LoVo (cell line): Measurements from ENCODE around the gene CDK10.
A peak's percentile ranks its signal among the peaks of the same experiment; 100 is the strongest.
"Not testable (repeated sequence)": the region's sequence is repeated elsewhere in the genome, so short reads cannot be mapped to it uniquely, and the experiment has no call there.

Source experiments
- DNase-seq: peaks from one replicate; pipeline ENCODE4 v3.0.0-alpha.2; 2016; ENCODE audit warnings: low spot score

CDK10 gene, protein sequence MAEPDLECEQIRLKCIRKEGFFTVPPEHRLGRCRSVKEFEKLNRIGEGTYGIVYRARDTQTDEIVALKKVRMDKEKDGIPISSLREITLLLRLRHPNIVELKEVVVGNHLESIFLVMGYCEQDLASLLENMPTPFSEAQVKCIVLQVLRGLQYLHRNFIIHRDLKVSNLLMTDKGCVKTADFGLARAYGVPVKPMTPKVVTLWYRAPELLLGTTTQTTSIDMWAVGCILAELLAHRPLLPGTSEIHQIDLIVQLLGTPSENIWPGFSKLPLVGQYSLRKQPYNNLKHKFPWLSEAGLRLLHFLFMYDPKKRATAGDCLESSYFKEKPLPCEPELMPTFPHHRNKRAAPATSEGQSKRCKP

DNA sequence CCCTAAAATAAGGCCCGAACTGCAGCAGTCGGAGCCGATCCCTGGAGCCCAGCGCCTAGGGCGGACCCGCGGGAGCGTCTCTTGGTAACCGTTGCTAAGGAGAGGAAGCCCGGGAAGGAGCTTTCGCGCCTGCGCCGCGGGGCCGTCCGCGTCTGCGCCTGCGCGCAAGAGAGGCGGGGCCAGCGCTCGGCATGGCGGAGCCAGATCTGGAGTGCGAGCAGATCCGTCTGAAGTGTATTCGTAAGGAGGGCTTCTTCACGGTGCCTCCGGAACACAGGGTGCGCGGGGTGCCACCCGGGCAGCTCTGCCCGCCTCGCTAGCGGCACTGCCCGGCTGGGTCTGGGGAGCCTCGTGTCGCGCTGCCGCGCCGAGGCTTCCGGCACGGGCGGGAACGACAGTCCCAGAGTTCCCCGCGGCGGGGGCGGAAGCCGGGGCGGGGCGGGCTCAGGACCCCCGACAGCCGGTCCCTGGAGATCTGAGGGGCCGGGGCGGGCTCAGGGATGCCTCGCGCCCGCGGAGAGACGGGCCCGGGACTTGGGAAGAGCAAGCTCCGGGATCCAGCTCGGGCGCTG, at the start of gene CDK10:
Gene CDK10 (plus strand): TSS at position 170 of the 572 bp plus-strand sequence. CDS start 22 bp downstream, at position 192.
- peak; percentile 93 for DNase-seq

DNA sequence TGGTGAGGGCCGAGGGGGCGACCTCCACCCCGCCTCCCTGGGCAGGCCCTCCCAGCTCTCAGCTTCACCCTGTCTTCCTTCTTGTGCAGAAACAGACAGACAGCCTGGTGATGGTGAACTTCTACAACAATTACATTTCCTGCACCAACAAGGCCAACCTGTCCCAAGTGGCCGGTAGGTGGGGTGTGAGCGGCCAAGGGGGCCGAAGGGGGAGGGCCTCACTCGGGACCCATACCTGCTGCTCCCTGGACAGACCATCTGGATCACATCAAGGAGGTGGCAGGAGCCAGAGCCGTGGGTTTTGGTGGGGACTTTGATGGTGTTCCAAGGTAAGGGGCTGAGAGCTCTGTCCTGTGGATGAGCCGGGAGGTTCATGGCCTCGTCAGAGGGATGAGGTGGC, 49.1 kb upstream of the CDK10 start:
- DNase-seq: no peak

DNA sequence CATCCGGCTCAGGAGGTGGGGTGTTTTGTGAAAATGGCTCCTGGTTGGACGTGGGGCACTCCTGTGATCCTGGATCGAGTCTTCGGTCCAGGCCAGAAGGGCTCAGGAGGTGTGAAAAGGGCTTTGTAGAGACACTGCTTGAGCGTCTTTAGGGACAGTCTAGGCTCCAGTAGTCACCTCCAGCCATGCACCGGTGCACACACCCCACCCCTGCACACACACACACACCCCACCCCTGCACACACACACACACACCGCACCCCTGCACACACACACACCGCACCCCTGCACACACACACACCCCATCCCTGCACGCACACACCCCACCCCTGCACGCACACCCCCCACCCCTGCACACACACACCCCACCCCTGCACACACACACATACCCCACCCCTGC, 48.0 kb upstream of the CDK10 start:
- no peak for DNase-seq

DNA sequence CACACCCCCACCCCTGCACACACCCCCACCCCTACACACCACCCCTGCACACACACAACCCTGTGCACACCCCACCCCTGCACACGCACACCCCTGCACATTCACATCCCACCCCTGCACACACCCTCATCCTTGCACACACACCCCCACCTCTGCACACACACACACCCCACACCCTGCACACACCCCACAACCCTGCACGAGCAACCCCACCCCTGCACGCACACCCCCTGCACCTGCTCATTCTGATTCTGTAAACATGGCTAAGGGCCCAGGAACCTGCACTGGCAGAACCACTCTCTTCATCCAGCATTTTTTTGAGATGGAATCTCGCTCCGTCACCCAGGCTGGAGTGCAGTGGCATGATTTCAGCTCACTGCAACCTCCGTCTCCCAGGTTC, 47.1 kb upstream of the CDK10 start:
- no peak for DNase-seq

DNA sequence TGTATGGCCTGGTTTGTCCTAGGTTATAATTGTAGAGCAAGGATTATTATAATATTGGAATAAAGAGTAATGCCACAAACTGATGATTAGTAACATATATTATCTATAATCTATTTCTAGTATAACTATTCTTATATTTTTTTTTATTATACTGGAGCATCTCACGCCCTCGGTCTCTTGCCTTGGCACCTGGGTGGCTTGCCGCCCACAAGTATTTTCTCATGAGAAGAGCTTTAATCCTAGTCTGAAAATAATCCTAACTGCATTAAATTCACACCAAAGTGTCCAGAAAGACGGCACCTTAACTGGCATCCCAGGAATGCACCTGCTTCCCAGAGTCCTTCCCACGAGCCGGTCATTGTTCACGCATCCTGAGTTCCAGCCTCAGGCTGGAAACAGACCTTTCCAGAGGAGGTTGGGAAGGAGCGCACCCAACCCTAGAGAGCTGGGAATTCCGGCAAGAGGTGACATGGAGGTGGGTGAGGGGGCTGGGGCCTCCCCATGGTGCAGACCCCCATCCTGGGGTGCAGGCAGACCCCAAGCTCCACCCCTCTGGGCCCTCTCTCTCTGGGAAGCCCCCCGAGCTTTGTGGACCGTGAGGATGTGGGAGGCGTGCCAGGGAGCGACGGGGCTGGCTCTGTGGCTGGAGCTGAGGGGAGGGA, 44.9 kb upstream of the CDK10 start:
- DNase-seq: no peak

DNA sequence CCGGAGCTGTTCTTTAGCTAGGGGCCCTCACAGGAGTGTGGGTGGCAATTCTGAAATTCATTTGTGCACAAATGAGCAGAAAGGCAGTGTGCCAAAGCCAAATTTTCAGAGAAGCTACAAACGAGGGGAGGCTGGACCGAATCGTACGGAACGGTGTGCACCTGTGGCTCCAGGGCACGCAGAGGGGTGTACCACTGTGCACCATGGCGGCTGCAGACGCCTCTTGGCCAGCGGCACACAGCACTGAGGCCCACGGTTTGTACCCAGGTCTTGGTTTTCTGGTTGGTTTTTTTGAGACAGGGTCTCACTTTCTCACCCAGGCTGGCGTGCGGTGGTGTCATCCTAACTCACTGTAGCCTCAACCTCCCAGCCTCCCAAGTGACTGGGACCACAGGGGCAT, 43.9 kb upstream of the CDK10 start:
- DNase-seq: no peak

DNA sequence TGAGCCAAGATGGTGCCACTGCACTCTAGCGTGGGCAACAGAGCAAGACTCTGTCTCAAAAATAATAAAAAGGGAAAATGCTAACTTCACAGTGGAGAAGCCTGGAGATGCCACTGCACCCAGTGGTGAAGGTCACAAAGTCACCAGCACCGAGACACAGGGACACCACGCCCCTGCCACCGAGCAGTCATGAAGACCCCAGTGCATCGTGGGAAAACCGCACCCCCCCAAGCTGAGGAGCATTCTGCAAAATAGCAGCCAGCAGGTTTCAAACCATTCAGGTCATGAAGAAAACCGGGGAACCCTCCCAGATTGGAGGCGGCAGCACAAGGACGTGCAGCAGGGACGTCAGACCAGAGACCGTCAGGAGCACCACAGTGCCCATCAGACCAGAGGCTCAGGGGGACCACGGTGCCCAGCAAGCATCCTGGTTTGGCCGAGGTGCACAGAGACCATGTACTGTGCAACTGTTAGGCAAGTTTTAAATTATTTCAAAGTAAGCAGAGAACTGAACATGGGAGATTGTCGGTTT, 42.7 kb upstream of the CDK10 start:
- DNase-seq: no peak

DNA sequence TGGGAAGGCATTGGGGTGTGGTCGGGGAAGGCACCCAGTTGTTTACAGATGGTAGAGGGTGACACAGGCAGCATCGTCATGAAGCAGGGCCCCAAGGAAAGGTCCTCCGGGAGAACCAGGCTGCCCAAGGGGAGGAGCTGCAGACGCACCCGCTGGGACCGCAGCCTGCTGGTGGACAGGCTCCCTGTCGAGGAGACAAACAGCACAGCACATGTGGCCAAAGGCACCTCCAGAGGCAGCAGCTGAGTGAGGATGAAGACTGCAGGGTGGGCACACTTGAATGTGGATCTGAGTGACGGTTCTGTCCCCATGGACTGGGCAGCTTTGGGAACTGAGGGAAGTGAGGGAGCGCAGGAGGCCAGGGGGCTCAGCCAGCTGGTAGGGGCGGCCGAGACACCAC, 41.4 kb upstream of the CDK10 start:
- DNase-seq: no peak

DNA sequence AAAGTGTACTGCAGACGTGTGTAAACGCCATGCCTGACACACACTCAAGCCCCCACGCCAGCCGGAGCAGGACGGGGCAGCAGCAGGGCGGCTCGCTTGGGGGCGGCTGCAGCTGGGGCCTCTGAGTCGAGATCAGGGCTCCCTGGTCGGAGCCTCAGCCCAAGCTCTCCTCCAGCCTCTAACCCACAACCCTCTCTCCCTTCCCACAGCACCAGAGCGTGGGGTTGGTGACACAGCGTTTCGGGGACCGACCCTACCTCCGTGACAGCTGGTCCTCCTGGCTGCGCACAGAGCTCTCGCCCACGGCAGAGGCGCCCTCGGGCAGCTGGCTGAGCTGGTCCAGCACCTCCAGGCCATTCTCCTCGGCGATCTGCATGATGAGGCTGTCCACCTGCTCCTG, 40.2 kb upstream of the CDK10 start:
- no peak for DNase-seq

DNA sequence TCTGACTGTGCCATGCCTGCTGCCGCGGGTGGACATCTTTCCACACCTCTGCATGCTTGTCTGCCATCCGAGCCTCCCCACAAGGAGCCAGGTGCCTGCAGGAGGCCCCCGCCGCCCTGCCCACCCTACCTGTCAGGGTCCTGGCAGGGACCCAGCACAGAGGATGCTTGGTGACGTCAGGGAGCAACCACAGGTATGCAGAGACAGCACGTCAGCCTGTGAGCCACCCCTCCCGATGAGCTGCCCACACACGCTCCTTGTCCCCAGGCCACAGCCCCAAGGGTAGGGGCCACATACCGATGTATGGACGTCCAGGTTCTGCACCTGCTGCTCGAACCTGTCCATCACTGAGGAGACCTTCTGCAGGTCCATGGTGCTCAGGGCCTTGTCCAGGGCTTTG, 39.6 kb upstream of the CDK10 start:
- DNase-seq: no peak

DNA sequence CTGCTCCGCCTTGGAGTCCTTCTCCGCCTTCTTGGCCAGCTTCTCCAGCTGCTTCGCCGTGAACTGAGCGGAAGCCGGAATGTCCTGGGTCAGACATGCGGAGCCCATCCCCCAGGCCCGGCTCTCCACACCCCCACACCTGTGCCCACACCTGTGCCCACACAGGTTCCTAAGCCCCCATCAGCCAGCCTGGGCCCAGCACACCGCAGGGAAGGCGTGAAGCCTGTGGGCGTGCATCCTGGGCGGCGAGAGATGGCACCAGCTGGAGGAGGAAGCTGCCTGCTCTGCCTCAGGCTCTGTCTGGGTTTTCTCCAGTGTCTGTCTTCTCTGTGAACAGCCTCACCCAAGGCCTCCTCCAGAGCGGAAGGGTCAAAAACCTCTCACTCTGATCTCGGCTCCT, 34.9 kb upstream of the CDK10 start:
- DNase-seq: no peak

DNA sequence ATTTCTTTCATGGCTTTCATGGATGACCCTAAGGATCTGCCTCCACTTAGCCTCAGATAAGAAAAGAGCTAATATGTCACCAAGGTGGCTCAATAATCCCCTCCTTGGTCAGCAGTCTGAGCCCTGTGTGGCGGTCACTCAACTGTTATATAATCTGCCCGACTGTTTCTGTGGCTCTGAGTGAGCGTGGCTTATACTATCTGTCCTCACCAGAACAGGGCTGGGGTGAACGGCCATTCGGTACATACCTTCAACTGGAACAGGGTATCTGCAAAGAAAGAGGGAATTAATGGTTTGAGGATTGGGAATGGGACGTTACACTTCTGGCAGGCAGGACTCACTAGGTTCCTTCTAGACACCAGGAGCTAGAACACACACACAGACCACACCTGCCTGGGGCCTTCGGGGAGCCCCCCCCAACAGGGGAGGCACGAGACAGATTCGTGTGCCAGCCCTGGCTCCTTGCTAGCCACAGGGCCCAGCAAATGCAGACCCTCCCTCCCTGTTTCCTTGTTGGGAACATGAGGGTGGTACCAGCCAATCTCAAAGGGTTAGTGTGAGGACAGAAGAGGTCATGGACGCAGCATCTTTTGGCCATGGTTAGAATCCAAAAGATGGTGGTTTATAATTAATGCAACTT, 32.7 kb upstream of the CDK10 start:
- DNase-seq: no peak

DNA sequence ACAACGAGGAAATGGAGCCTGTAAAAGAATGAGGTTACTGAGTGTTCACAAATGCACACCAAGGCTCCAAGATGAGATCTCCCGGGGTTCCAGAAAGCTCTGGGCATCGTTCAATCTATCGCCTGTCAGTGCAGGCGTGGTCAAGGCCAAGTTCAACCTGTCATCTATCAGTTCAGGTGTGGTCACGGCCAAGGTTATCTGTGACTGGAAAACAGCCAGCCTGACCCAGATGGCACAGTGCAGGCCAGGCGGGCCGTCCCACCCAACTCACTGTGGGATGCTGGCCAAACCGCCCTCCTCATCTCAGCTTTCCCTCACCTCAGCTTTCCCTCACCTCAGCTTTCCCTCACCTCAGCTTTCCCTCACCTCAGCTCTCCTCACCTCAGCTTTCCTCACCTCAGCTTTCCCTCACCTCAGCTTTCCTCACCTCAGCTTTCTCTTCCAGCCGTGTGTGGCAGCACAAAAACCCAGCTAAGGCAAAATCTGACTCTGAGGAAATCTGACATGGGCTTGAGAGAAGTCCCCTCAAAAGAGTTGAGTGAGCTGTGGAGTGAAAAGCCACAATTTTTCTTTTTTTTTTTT, 31.3 kb upstream of the CDK10 start:
- DNase-seq: no peak

DNA sequence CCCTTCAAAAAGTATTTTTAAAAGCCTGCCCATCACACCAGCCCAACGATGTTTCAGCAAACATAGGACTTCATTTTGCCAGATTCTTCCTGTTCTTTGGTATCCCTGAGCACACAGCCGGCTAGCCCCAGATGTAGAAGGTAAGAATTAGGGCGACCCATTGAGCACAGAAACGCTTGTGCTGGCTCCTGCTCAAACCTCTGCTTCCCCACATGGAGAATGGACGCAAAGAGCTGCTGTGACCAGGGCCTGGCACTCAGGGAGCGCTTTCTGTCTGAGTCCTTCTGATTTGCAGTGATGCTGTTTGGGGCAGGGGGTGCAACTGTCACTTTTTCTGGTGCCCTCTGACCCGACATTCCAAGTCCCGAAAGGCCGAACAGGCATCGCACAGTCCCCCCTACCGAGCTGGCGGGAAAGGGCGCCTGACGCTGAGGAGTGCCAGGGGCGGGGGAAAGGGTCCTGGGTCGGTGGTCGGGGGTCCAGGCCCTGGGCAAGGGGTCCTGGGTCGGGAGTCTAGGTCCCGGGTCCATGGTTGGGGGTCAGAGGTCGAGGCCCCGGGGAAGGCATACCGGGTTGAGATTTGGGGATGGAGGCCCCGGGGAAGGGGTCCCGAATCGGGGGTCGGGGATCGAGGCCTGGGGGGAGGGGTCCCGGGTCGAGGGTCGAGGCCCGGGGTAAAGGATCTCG, 29.9 kb upstream of the CDK10 start:
- no peak for DNase-seq

DNA sequence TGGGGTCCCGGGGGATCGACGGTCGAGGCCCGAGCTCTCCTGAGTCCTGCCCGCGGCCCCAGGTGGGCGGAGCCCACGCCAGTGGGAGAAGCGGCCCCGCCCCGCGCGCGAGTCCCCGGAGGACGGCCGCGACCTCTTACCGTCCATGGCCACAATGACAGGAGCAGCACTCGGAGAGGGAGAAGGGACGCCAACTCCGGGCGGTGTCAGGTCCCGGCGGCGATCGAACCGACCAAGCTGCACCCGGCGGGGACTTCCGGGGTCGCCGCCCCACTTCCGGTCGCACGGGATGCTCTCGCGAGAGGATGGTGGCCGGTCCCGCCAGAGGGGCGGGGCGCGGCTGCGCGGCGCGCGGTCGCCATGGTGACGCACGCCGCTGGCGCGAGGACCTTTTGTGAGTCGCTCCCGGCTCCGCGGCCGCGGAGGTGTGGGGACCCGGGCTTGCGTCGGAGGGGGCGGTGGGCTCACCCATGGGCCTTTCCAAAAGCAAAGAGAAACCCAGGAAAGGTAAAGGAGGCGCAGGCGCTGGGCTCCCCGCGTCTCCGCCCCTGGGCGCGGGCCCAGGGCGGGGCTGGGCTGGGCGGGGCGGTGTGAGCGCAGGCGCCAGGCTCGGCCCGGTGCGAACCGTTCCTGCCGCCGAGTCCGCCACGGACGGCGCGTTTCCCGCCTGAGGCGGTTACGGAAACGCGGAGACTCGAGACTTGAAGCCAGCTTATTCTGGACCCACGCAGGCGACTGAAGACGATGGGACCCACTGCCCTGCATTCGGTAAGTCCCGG, 28.9 kb upstream of the CDK10 start, which contains the start of the genes CHMP1A and SPATA33:
Gene CHMP1A (minus strand): TSS at position 267 of the 779 bp plus-strand sequence. CDS start 120 bp downstream, at position 147.
Gene SPATA33 (plus strand): TSS at position 395 of the 779 bp plus-strand sequence. CDS start 76 bp downstream, at position 471.
- DNase-seq: peak; percentile 91

DNA sequence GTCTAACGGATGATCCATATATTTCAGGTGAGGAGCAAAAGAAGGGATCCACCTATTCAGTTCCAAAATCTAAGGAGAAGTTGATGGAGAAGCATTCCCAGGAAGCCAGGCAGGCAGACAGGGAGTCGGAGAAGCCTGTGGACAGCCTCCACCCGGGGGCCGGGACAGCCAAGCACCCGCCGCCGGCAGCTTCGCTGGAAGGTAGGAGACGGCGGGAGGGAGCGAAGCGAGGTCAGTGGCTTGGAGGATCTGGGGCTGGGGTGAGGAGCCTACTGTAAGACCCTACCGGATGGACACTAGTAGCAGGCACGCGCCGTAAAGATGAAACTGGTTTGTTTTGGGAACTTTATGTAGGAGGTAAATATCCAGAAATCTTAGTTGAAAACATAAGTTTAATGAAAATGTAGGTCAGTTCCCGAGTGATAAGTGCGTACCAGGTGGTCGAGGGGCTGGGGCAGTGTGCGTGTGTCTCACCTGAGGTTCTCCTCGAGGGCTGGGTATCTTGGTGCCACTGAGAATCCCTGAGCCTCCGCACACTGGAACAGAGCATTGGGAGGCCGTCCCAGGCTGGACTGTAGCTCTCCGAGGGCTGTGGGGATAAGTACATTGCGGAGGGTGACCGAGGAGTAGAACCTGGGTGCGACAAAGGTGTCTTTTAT, 28.1 kb upstream of the CDK10 start:
- DNase-seq: no peak

DNA sequence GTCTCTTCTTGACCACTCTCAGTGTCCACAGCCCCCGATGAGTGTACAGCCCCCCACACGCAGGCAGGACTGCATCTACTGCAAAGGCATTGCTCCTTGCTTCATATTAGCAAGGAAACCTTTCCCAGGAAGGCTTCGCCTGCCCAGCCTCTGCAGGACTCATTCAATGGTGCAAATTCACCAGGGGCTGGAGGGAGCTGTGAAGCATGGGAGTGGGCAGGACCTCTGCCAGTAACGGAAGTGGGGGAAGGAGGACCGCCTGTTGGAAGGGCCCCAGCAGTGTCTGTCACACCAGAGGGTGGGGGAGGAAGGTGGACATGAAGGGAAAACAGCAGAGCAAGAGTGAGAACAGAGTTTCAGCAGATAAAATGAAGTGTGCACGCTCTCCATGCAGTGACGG, 26.3 kb upstream of the CDK10 start:
- DNase-seq: no peak

DNA sequence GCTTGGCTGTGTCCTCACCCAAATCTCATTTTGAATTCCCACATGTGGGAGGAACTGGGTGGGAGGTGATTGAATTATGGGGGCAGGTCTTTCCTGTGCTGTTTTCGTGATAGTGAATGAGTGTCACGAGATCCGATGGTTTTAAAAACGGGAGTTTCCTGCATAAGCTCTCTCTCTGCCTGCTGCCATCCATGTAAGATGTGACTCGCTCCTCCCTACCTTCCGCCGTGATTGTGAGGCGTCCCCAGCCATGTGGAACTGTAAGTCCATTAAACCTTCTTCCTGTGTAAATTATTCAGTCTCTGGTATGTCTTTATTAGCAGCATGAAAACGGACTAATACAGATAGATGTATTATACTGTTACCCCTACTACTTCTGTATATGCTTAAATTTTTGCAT, 25.3 kb upstream of the CDK10 start:
- DNase-seq: no peak

DNA sequence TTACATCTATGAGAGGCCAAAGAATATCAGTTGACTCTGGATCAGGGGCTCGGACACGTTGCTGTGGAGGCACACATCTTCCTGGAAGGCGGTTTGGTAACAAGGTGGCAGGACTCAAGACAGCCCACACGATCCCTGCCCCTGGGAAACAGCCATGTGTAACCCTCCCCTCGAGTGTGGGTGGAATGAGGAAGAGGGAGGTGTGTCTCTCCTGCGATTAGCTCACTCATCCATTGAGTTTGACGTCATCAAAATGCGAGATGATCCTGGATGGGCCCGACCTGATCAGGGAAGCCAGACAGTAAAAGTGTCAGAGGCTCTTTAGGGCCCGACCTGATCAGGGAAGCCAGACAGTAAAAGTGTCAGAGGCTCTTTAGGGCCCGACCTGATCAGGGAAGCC, 22.3 kb upstream of the CDK10 start:
- not testable (repeated sequence) for DNase-seq

DNA sequence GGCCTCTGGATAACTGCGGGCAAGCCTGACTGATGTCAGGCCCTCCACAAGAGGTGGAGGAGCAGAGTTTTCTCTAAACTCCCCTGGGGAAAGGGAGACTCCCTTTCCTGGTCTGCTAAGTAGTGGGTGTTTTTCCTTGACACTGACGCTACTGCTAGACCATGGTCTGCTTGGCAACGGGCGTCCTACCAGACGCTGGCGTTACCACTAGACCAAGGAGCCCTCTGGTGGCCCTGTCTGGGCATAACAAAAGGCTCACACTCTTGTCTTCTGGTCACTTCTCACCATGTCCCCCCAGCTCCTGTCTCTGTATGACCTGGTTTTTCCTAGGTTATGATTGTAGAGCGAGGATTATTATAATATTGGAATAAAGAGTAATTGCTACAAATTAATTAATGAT, 19.5 kb upstream of the CDK10 start:
- not testable (repeated sequence) for DNase-seq
